HG03442 (cell line): ENCODE measurements around the gene PPIL1.

Source experiments
- ATAC-seq: cut with Tn5 transposase; IDR thresholded peaks from one replicate; pipeline ENCODE4 v1.9.1; 2021; ENCODE audit warnings: mild to moderate bottlenecking, moderate library complexity; ENCODE audit not compliant: unreplicated experiment

Gene PPIL1

DNA sequence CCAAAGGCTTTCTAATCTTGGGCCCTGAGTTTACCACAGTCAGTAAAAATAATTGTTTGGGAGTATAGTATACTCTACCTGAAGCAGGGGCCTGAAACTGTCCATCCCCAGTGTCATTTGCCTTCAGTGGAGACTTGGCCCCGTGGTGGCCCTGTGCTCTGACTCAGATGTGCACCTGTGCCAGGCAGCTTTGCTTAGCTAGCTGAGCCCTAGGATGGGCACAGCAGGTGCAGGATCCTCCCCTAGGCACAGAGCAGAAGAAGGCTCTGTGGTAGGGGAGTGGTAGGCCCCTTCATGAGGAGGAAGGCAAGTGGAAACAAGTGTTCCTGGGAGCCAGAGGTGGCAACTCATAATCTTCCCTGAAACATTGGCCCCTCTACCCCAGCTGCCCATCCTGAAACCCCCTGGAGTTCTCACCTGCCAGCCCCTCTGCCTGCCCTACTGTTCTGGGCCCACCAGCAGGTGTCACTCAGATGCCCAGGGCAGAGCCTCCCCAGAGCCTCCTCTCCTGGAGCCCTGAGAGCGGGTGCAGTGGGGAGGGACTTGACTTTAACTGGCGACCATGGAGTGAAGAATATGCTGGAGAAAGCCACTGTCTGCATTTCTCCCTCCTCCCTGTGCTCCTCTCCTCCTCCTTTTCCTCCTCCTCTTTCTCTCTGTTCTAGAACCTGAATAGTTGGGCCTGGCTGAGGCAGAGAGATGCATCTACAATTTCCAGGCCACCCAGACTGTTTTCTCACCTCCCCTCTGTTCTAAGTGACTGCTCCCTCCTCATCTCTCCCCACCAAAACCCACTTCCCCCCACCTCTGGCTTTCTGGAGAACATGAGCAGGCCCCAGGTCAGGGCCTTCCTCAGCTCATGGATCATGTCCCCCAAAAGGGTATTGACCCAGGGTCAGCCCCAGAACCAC lies 38.2 kb downstream of the PPIL1 start:
- ATAC-seq = no peak

- no peak for ATAC-seq
Measured at GRCh38 chr6:36834576-36835341, 39.8 kb downstream of the PPIL1 start.

DNA sequence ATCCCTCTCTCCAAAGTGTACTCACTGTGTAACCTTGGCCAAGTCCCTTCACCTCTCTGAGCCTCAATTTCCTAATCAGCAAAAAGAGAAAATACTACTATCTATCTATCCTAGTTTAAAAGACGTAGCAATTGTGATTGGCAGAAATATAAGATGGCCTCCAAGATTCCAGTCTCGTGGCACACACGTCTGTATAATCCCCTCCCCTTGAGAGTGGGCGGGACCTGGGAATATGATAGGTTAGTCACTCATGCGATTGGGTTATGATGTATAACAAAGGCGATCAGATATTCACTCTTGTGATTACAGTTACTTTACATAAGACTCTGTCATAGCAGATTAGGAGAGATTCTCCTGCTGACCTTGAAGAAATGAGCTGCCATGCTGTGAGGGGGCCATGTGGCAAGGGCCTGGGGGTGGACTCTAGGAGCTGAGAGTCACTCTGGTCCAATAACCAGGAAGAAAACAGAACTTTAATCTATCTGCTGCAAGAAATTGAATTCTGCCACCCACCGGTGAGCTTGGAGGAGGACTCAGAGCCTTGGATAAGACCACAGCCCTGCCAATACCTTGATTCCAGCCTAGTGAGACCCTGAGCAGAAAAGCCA lies 41.3 kb downstream of the PPIL1 start:
- no peak for ATAC-seq

GRCh38 chr6:36832313-36832712 lies 42.3 kb downstream of the PPIL1 start:
- ATAC-seq = no peak

- no peak for ATAC-seq
Measured at GRCh38 chr6:36830577-36830976, 44.0 kb downstream of the PPIL1 start.

- ATAC-seq = no peak
Measured at GRCh38 chr6:36829919-36830544, 44.6 kb downstream of the PPIL1 start.

DNA sequence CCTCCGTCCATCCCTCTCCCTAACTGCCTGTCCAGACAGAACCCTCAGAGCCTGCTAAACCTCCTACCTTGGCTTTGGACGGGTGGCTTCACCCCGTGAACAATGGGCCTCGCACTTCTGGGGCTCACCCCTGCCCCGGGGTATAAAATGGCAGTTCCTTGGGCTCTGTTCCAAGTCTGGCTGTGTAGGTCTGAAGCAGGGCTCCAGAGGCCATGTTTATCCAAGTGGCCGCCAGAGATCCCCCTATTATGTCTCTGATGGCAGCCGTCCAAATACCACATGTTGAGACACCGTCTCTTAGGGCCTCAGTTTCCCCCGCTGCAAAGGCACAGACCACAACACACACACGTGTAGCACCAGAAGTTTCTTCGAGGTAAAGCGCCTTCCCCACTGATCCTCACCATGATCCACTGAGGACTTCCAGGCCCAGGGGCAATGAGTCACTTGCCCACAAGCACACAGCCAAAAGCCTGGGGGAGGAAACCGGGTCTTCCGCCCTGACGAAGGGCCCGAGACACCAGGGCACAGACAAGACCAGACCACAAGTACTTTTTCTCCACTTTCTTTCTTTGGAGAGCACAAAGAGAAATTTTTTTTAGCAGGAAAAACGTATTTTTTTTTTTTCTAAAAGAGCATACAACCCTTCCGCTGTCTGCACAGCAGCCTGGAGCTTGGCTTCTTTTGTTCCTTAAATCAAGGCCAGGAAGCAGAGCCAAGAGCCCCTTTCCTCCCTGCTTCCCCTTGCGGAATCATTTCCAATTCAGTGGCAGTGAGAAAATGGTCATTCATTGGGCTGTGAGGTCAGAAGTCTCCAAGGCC lies 47.1 kb downstream of the PPIL1 start:
- no peak for ATAC-seq

- ATAC-seq = no peak
Measured at GRCh38 chr6:36826520-36827227, 47.9 kb downstream of the PPIL1 start.

- ATAC-seq = no peak
Measured at GRCh38 chr6:36825994-36826393, 48.6 kb downstream of the PPIL1 start.

GRCh38 chr6:36825452-36825851 lies 49.2 kb downstream of the PPIL1 start:
- ATAC-seq = no peak

- no peak for ATAC-seq
Measured at GRCh38 chr6:36824253-36824652, 50.4 kb downstream of the PPIL1 start.

DNA sequence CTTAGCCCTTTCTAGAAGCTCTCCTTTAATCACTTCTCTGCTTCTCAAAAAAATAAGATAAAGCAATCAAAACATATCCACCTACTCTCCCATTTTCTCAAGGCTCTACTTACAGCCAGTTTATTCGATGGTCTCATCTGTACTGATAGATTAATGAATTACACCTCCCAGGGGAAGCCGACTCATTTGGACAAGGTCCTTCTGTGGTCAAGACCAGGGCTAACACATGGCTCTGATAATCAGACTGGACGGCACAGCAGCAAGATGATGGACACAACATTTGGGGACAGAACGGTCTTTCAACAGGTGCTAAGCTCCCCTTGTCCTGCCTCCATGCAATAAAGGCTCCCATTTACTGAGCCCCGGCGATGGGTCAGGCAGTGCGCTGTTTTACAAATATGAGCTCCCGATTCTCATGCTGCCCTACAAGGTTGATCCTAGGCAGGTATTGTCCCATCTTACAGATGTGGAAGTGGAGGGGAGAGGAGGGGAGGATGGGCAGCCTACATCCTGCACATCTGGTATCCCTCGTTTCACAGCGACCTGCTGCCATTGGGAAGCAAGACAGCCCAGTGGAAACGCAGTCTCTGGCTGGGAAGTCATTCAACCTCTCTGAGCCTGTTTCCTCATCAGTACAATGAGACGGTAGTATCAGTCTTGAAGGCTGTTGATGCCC lies 51.0 kb downstream of the PPIL1 start:
- no peak for ATAC-seq

GRCh38 chr6:36822506-36823269 lies 51.9 kb downstream of the PPIL1 start:
- ATAC-seq = no peak

- no peak for ATAC-seq
Measured at GRCh38 chr6:36821581-36822335, 52.8 kb downstream of the PPIL1 start.

- ATAC-seq = no peak
Measured at GRCh38 chr6:36820700-36821580, 53.7 kb downstream of the PPIL1 start.

DNA sequence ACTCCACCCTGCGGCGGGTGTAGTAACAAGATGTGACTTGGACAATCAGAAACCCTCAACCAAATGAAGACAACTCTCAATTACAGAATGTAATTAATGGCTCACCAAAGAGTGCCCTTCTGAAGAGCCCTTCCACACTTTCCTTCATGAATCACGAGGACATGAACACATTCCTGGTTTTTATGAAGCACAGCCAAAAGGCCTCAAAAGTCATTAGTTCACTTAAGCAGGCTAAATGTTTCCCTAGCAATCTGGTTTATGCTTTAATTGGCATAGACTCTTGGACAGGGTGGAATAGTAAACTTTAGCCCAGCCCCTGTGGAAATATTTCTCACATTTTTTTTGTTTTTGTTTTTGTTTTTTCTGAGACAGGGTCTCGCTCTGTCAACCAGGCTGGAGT lies 55.8 kb downstream of the PPIL1 start:
- no peak for ATAC-seq

GRCh38 chr6:36817847-36818246 lies 56.8 kb downstream of the PPIL1 start:
- ATAC-seq = no peak
